H1 (cell line): ENCODE results near the gene SLCO2A1. TPM values are rescaled to one million over a fixed set of nuclear protein-coding genes. Genes with fewer than 3 reads are reported as not detected.

ENCODE experiments used
- CTCF ChIA-PET: fragments of 300-600 bp; sonication (Branson Sonifier 250); formaldehyde crosslinking; loops from one replicate; lab custom pipeline; 2021; ENCODE audit not compliant: partially characterized antibody; lab: Charles Lee
- POLR2A ChIA-PET: fragments of 300-600 bp; sonication (Branson Sonifier 250); formaldehyde crosslinking; loops from one replicate; lab custom pipeline; 2021; ENCODE audit warnings: inconsistent platforms; ENCODE audit not compliant: partially characterized antibody; lab: Charles Lee
- DNase-seq, 2 experiments: peaks; one replicate each; pipeline versions ENCODE4 v3.0.0 to v3.0.0-alpha.2; 2010 to 2022; ENCODE audit warnings: low spot score in 2 of 2, low read depth in 1 of 2, mixed read lengths in 1 of 2
- FAIRE-seq: peaks from 2 replicates; lab custom pipeline; 2011; peaks lifted over from hg19 to GRCh38; lab: Jason Lieb, UNC
- H2AFZ ChIP-seq: 2 replicates; pipeline ENCODE4 v1.8.1; 2012; ENCODE audit warnings: low read length, inconsistent platforms
- H2AK5ac ChIP-seq: 2 replicates; pipeline ENCODE4 v1.6.1; 2013; ENCODE audit warnings: low read depth, low read length
- H2BK120ac ChIP-seq: replicated peaks from 2 replicates; pipeline ENCODE3; 2013; ENCODE audit warnings: low read depth, low read length, inconsistent platforms
- H2BK12ac ChIP-seq: 2 replicates; pipeline ENCODE4 v1.6.1; 2013; ENCODE audit warnings: low read depth, low read length
- H2BK15ac ChIP-seq: 2 replicates; pipeline ENCODE4 v1.6.1; 2013; ENCODE audit warnings: low read length
- H2BK20ac ChIP-seq: 2 replicates; pipeline ENCODE4 v1.6.1; 2013; ENCODE audit warnings: low read length
- H2BK5ac ChIP-seq: 2 replicates; pipeline ENCODE4 v1.6.1; 2013; ENCODE audit warnings: low read depth, low read length
- H3K14ac ChIP-seq: 2 replicates; pipeline ENCODE4 v1.6.1; 2013; ENCODE audit warnings: inconsistent platforms; ENCODE audit not compliant: insufficient read length
- H3K18ac ChIP-seq: 2 replicates; pipeline ENCODE4 v1.6.1; 2013; ENCODE audit warnings: low read length; ENCODE audit errors: extremely low read depth
- H3K23ac ChIP-seq: 2 replicates; pipeline ENCODE4 v1.6.1; 2013; ENCODE audit warnings: inconsistent platforms; ENCODE audit not compliant: insufficient read length
- H3K23me2 ChIP-seq: 2 replicates; pipeline ENCODE4 v1.6.1; 2013; ENCODE audit warnings: low read depth, low read length
- H3K27ac ChIP-seq: 2 replicates; pipeline ENCODE4 v1.6.1; 2011; ENCODE audit warnings: low read depth, low read length, inconsistent platforms
- H3K27me3 ChIP-seq, 4 experiments: replicated peaks in 1 of 4; 1 replicate in 1 of 4; 2 replicates in 3 of 4; pipeline versions ENCODE4 v1.6.1 to v1.8.1; 2011 to 2013; ENCODE audit warnings: low read length in 3 of 4, mild to moderate bottlenecking in 3 of 4, inconsistent platforms in 2 of 4, mixed read lengths in 2 of 4, moderate library complexity in 1 of 4; ENCODE audit not compliant: control insufficient read depth in 3 of 4, insufficient read depth in 3 of 4; ENCODE audit errors: extremely low read depth in 1 of 4
- H3K36me3 ChIP-seq, 4 experiments: 2 replicates each; pipeline versions ENCODE4 v1.6.1 to v1.8.1; 2011 to 2013; ENCODE audit warnings: mild to moderate bottlenecking in 4 of 4, low read length in 3 of 4, moderate library complexity in 2 of 4, control low read depth in 1 of 4, inconsistent platforms in 1 of 4; ENCODE audit not compliant: insufficient read depth in 4 of 4, control insufficient read depth in 2 of 4
- H3K4ac ChIP-seq: replicated peaks from 2 replicates; pipeline ENCODE3; 2013; ENCODE audit warnings: low read length, low read depth, mixed read lengths, inconsistent platforms; ENCODE audit not compliant: insufficient read length
- H3K4me1 ChIP-seq, 4 experiments: replicated peaks in 1 of 4; 1 replicate in 1 of 4; 2 replicates in 3 of 4; pipeline versions ENCODE4 v1.6.1 to v1.8.1; 2011 to 2013; ENCODE audit warnings: low read length in 3 of 4, inconsistent platforms in 2 of 4, mixed read lengths in 1 of 4; ENCODE audit not compliant: insufficient read depth in 4 of 4, control insufficient read depth in 3 of 4
- H3K4me2 ChIP-seq, 2 experiments: 2 replicates each; pipeline versions ENCODE4 v1.6.1 to v1.8.1; 2011 to 2013; ENCODE audit warnings: low read depth in 2 of 2, low read length in 2 of 2, control low read depth in 1 of 2, inconsistent platforms in 1 of 2, mild to moderate bottlenecking in 1 of 2; ENCODE audit not compliant: insufficient read depth in 1 of 2
- H3K4me3 ChIP-seq, 4 experiments: fragments of 200-600, 300-600 bp in 1 of 4; sonication (generic), shearing (Covaris generic), sonication (Bioruptor Twin) in 1 of 4; 2 replicates each; pipeline versions ENCODE4 v1.5.1 to v1.8.1; 2011 to 2016; ENCODE audit warnings: low read length in 4 of 4, low read depth in 3 of 4, control low read depth in 2 of 4, inconsistent platforms in 2 of 4, mild to moderate bottlenecking in 2 of 4, mixed read lengths in 1 of 4, moderate library complexity in 1 of 4; ENCODE audit not compliant: insufficient read depth in 2 of 4; ENCODE audit errors: extremely low read depth in 1 of 4
- H3K56ac ChIP-seq: replicated peaks from 2 replicates; pipeline ENCODE3; 2013; ENCODE audit warnings: low read depth, mild to moderate bottlenecking, mixed read lengths, low read length, inconsistent platforms; ENCODE audit not compliant: insufficient read length
- H3K79me1 ChIP-seq: 2 replicates; pipeline ENCODE4 v1.6.1; 2013; ENCODE audit warnings: low read depth, low read length, control low read depth
- H3K79me2 ChIP-seq, 2 experiments: 2 replicates each; pipeline versions ENCODE4 v1.6.1 to v1.8.1; 2012 to 2013; ENCODE audit warnings: low read length in 2 of 2, mild to moderate bottlenecking in 2 of 2, inconsistent platforms in 1 of 2; ENCODE audit not compliant: insufficient read depth in 2 of 2, control insufficient read depth in 1 of 2
- H3K9ac ChIP-seq, 4 experiments: replicated peaks in 1 of 4; 1 replicate in 1 of 4; 2 replicates in 3 of 4; pipeline versions ENCODE4 v1.6.1 to v1.8.1; 2011 to 2013; ENCODE audit warnings: low read depth in 3 of 4, low read length in 3 of 4, control low read depth in 2 of 4, mild to moderate bottlenecking in 2 of 4, moderate library complexity in 2 of 4, inconsistent platforms in 1 of 4; ENCODE audit errors: extremely low read depth in 1 of 4
- H3K9me3 ChIP-seq, 2 experiments: 2 replicates each; pipeline versions ENCODE4 v1.6.1 to v1.8.1; 2012 to 2013; ENCODE audit warnings: mild to moderate bottlenecking in 2 of 2, moderate library complexity in 2 of 2, control low read depth in 1 of 2, inconsistent platforms in 1 of 2, low read depth in 1 of 2, low read length in 1 of 2, mixed read lengths in 1 of 2; ENCODE audit not compliant: insufficient read depth in 2 of 2
- H4K20me1 ChIP-seq, 2 experiments: replicated peaks in 1 of 2; 2 replicates each; pipeline versions ENCODE3 to v1.8.1; 2011 to 2013; ENCODE audit warnings: inconsistent platforms in 2 of 2, low read length in 2 of 2, mild to moderate bottlenecking in 1 of 2; ENCODE audit not compliant: insufficient read depth in 2 of 2, control insufficient read depth in 1 of 2
- H4K5ac ChIP-seq: 2 replicates; pipeline ENCODE4 v1.6.1; 2013; ENCODE audit warnings: low read length, low read depth, mixed read lengths, inconsistent platforms; ENCODE audit not compliant: insufficient read length
- H4K8ac ChIP-seq: 2 replicates; pipeline ENCODE4 v1.8.0; 2013; ENCODE audit warnings: mild to moderate bottlenecking, moderate library complexity, low read length, inconsistent platforms; ENCODE audit not compliant: insufficient read depth; ENCODE audit errors: extremely low read depth
- H4K91ac ChIP-seq: replicated peaks from 2 replicates; pipeline ENCODE3; 2013; ENCODE audit warnings: low read length, mixed read lengths, inconsistent platforms; ENCODE audit not compliant: insufficient read length
- CEBPB ChIP-seq: IDR thresholded peaks from 2 replicates; pipeline ENCODE4 v1.6.1; 2012; ENCODE audit warnings: low read depth, low read length
- CHD1 ChIP-seq: IDR thresholded peaks from 2 replicates; pipeline ENCODE4 v1.6.1; 2012; ENCODE audit warnings: low read depth, low read length, improper control_type of control experiment
- KDM1A ChIP-seq: fragments of 200-600, 300-600 bp; sonication (generic); IDR thresholded peaks from 2 replicates; pipeline ENCODE4 v1.7.1; 2016; ENCODE audit warnings: mild to moderate bottlenecking, low read length, borderline replicate concordance
- SIN3A ChIP-seq, 2 experiments: IDR thresholded peaks in 1 of 2; conservative IDR thresholded peaks in 1 of 2; 2 replicates each; pipeline ENCODE4 v1.6.1; 2011 to 2012; ENCODE audit warnings: low read length in 2 of 2, improper control_type of control experiment in 1 of 2, low read depth in 1 of 2, mild to moderate bottlenecking in 1 of 2
- SIX5 ChIP-seq: IDR thresholded peaks from 2 replicates; pipeline ENCODE4 v1.6.1; 2011; ENCODE audit warnings: mild to moderate bottlenecking, low read depth, low read length
- SRF ChIP-seq: IDR thresholded peaks from 2 replicates; pipeline ENCODE4 v1.6.1; 2011; ENCODE audit warnings: mild to moderate bottlenecking, low read depth, low read length, moderate library complexity
- WGBS, 2 experiments: shearing (Covaris generic) in 1 of 2; methylation state at CpG; one replicate each; pipeline versions ENCODE4 v1.1.6 to v1.1.7; 2013 to 2015; ENCODE audit warnings: low lambda C conversion rate in 2 of 2, mixed read lengths in 2 of 2, inconsistent platforms in 1 of 2, low coverage in 1 of 2, missing lambda C conversion rate in 1 of 2; ENCODE audit not compliant: insufficient replicate concordance in 2 of 2, insufficient coverage in 1 of 2, insufficient read length in 1 of 2; ENCODE audit errors: extremely low coverage in 1 of 2, missing lambda C conversion rate in 1 of 2; 5-methylcytosine and 5-hydroxymethylcytosine counted together
- polyA plus RNA-seq, 7 experiments: library from polyadenylated mRNA; depleted of rRNA in 3 of 7; stranded (reverse) in 5 of 7; unstranded in 2 of 7; fragments of >200 nt in 5 of 7; fragments of 200-250 nt in 2 of 7; gene quantifications; 1 replicate in 5 of 7; 2 replicates in 1 of 7; 4 replicates in 1 of 7; pipeline versions ENCODE4 v1.2.1 to v1.2.3, GENCODE V29; 2011 to 2013; ENCODE audit warnings: missing spikeins in 2 of 7, mixed read lengths in 2 of 7
- total RNA-seq: library from RNA; stranded (reverse); fragmentation: NEBNext Ultra II Directional; extraction: Animal tissue kit (Norgen Biotek cat#: 25700); gene quantifications from 2 replicates; pipeline ENCODE4 v1.2.1, GENCODE V29; 2021
- TF ChIP-seq, protein P1 (sequence below): IDR thresholded peaks from 2 replicates; pipeline ENCODE4 v1.6.1; 2012; ENCODE audit warnings: low read length, inconsistent platforms
- TF ChIP-seq, protein P2 (sequence below), 3 experiments: IDR thresholded peaks; 1 replicate in 2 of 3; 2 replicates in 1 of 3; pipeline versions ENCODE4 v1.5.1 to v1.6.1; 2011; ENCODE audit warnings: low read length in 3 of 3, mild to moderate bottlenecking in 3 of 3, inconsistent platforms in 2 of 3, low read depth in 1 of 3, moderate library complexity in 1 of 3; ENCODE audit not compliant: insufficient read depth in 1 of 3; ENCODE audit errors: control extremely low read depth in 1 of 3
- TF ChIP-seq, protein P3 (sequence below): IDR thresholded peaks from 2 replicates; pipeline ENCODE4 v1.6.1; 2011; ENCODE audit warnings: low read length, improper control_type of control experiment

The SLCO2A1 gene
- total and polyA plus RNA-seq, 2 of the 8 experiments (the other 6 are each of a cell fraction or from before 2014, with no cell fraction given): 1.1 to 2.3 TPM

DNA sequence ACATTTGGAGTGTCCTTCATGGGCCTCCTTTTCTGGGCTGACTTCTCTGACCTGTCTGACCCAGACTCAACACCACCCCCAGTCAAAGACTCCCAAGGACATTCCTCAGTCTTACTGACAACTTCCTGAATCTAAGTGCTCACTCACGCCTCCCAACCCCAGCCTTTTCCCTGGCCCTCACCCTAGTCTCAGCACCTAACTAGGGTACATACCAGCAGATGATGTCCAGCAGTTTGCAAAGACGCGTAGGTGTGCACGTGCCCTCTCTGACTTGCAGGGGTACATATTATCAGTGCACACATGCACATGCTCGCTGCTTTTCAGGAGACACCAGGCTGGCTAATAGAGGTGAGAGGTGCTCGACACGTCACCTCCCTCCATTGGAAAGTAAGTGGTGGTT, 38.7 kb upstream of the SLCO2A1 start:
- no peaks in the 10 kb centered on the region for H3K9me3 ChIP-seq
- H2BK120ac ChIP-seq: no peak overlapping the region
- FAIRE-seq (no peak), DNase-seq (peak in 1 of 2 experiments; percentile 32)
- H3K36me3 ChIP-seq: no peaks in the 10 kb centered on the region
- no peak overlapping the region for H2BK12ac ChIP-seq
- ChIA-PET POLR2A (no interaction called here), CTCF (interaction anchor here (0.7 kb wide), 1 partner anchor 76 kb away, joined by 3 read pairs; no protein-coding TSS in a partner anchor)
- no peak overlapping the region for H4K91ac ChIP-seq
- H3K9ac ChIP-seq: no peak overlapping the region
- H3K4ac ChIP-seq: no peak overlapping the region
- H2BK20ac ChIP-seq: no peak overlapping the region
- no peak overlapping the region for H4K5ac ChIP-seq
- H2BK15ac ChIP-seq: no peak overlapping the region
- H3K79me1 ChIP-seq: no peaks in the 10 kb centered on the region
- no peaks in the 10 kb centered on the region for H3K4me1 ChIP-seq
- H2AFZ ChIP-seq: no peak overlapping the region
- H4K20me1 ChIP-seq: no peaks in the 10 kb centered on the region
- H3K79me2 ChIP-seq: no peaks in the 10 kb centered on the region
- H3K14ac ChIP-seq: no peak overlapping the region
- H3K23me2 ChIP-seq: no peaks in the 10 kb centered on the region
- H3K4me2 ChIP-seq: no peak overlapping the region
- no peaks in the 10 kb centered on the region for H3K27me3 ChIP-seq
- H2AK5ac ChIP-seq: no peak overlapping the region
- no peak overlapping the region for H2BK5ac ChIP-seq
- H3K18ac ChIP-seq: no peak overlapping the region
- no peak overlapping the region for H3K4me3 ChIP-seq
- H3K27ac ChIP-seq: no peak overlapping the region
- 96% methylated on average over 7 of the region's 7 CpGs; no CpG with 5 or more reads in 1 of the 2 experiments for WGBS, 2 experiments
- no peak overlapping the region for H3K56ac ChIP-seq
- peak overlapping the region; percentile 21; the same call in 1 of the 2 replicates for H4K8ac ChIP-seq
- no peak overlapping the region for H3K23ac ChIP-seq
- TF ChIP-seq SIN3A (conservative IDR thresholded peaks at IDR 0.05 in 1 of 2, IDR thresholded peaks at IDR 0.05 in 1 of 2; ENCODE audit: low read depth in 1 of 2, low read length in 2 of 2) (no peak), SRF (no peak), KDM1A (no peak), SIX5 (no peak), CEBPB (no peak), CHD1 (no peak)
- TF ChIP-seq, protein P1, sequence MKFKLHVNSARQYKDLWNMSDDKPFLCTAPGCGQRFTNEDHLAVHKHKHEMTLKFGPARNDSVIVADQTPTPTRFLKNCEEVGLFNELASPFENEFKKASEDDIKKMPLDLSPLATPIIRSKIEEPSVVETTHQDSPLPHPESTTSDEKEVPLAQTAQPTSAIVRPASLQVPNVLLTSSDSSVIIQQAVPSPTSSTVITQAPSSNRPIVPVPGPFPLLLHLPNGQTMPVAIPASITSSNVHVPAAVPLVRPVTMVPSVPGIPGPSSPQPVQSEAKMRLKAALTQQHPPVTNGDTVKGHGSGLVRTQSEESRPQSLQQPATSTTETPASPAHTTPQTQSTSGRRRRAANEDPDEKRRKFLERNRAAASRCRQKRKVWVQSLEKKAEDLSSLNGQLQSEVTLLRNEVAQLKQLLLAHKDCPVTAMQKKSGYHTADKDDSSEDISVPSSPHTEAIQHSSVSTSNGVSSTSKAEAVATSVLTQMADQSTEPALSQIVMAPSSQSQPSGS: no peak
- TF ChIP-seq, protein P2, sequence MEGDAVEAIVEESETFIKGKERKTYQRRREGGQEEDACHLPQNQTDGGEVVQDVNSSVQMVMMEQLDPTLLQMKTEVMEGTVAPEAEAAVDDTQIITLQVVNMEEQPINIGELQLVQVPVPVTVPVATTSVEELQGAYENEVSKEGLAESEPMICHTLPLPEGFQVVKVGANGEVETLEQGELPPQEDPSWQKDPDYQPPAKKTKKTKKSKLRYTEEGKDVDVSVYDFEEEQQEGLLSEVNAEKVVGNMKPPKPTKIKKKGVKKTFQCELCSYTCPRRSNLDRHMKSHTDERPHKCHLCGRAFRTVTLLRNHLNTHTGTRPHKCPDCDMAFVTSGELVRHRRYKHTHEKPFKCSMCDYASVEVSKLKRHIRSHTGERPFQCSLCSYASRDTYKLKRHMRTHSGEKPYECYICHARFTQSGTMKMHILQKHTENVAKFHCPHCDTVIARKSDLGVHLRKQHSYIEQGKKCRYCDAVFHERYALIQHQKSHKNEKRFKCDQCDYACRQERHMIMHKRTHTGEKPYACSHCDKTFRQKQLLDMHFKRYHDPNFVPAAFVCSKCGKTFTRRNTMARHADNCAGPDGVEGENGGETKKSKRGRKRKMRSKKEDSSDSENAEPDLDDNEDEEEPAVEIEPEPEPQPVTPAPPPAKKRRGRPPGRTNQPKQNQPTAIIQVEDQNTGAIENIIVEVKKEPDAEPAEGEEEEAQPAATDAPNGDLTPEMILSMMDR (IDR thresholded peaks at IDR 0.05; ENCODE audit: control extremely low read depth in 1 of 3, insufficient read depth in 1 of 3, low read depth in 1 of 3, low read length in 3 of 3): no peak
- TF ChIP-seq, protein P3, sequence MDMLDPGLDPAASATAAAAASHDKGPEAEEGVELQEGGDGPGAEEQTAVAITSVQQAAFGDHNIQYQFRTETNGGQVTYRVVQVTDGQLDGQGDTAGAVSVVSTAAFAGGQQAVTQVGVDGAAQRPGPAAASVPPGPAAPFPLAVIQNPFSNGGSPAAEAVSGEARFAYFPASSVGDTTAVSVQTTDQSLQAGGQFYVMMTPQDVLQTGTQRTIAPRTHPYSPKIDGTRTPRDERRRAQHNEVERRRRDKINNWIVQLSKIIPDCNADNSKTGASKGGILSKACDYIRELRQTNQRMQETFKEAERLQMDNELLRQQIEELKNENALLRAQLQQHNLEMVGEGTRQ: no peak
